Natural killer cell treated with Interleukin-12 subunit alpha and Interleukin-12 subunit beta and Interleukin-15 and Interleukin-18, amount 100 ng/mL, for 72 hours (primary cell): ENCODE measurements around the gene SUCLG2. TPM values are rescaled to one million over a fixed set of nuclear protein-coding genes. Genes with fewer than 3 reads are reported as not detected.
"Not testable (repeated sequence)": the region's sequence is repeated elsewhere in the genome, so short reads cannot be mapped to it uniquely, and the experiment has no call there.

Source experiments
- ATAC-seq, 2 donors: fragments of 150-1000 bp; cut with Tn5 transposase in 1 of 2; sonication (Bioruptor Pico), chemical (Tn5 transposase) in 1 of 2; 2 replicates each; pipeline ENCODE4 v1.10.0; 2021
- DNase-seq: peaks from one replicate; pipeline ENCODE4 v3.0.0; 2022; ENCODE audit warnings: low spot score
- H3K27ac Mint-ChIP-seq, 2 donors: 1 replicate in 1 of 2; 2 replicates in 1 of 2; pipeline ENCODE4 v1.8.0; 2022; ENCODE audit warnings: mixed read lengths in 2 of 2, mild to moderate bottlenecking in 1 of 2, moderate library complexity in 1 of 2
- H3K27me3 Mint-ChIP-seq, 2 donors: 1 replicate in 1 of 2; 2 replicates in 1 of 2; pipeline ENCODE4 v1.8.0; 2022; ENCODE audit warnings: mixed read lengths in 2 of 2
- H3K36me3 Mint-ChIP-seq: one replicate; pipeline ENCODE4 v1.8.0; 2022; ENCODE audit warnings: mixed read lengths
- H3K4me1 Mint-ChIP-seq, 2 donors: 1 replicate in 1 of 2; 2 replicates in 1 of 2; pipeline ENCODE4 v1.8.0; 2022; ENCODE audit warnings: low read depth in 2 of 2, mixed read lengths in 2 of 2, mild to moderate bottlenecking in 1 of 2
- H3K4me3 Mint-ChIP-seq: one replicate; pipeline ENCODE4 v1.8.0; 2022; ENCODE audit warnings: mixed read lengths
- H3K9me3 Mint-ChIP-seq: 2 replicates; pipeline ENCODE4 v1.8.0; 2022; ENCODE audit warnings: mixed read lengths
- total RNA-seq, 2 donors: library from RNA; stranded (reverse); gene quantifications; one replicate each; pipeline ENCODE4 v1.2.3, GENCODE V29; 2022

Gene SUCLG2
- total RNA-seq, 2 donors from 2014 or later: 18.9 to 28.2 TPM

DNA sequence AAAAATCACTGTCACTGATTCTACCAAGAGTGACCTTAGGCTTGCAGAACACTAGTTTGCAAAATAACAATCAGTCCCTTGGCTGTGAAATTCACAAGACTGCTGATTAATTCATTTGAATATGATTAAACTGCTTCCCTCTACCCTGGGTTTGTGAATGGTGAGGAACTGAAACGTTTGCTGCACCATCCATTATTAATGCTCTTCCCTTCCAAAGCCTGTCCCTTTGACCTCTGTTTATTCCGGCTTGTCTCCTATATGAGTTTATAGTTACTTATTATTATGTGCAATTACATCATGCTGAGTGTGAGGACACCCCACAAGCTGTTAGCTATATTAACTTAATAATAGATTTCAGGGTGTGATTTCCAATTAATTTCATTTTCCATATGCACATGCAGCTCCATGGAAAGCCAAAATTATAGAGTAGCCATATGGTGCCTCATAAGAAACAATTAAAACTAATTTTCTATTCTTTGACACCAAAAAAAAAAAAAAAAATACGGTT lies 96.5 kb downstream of the SUCLG2 start:
- no peaks in the 10 kb centered on the region for H3K27me3 Mint-ChIP-seq
- DNase-seq: no peak
- H3K36me3 Mint-ChIP-seq: no peaks in the 10 kb centered on the region

DNA sequence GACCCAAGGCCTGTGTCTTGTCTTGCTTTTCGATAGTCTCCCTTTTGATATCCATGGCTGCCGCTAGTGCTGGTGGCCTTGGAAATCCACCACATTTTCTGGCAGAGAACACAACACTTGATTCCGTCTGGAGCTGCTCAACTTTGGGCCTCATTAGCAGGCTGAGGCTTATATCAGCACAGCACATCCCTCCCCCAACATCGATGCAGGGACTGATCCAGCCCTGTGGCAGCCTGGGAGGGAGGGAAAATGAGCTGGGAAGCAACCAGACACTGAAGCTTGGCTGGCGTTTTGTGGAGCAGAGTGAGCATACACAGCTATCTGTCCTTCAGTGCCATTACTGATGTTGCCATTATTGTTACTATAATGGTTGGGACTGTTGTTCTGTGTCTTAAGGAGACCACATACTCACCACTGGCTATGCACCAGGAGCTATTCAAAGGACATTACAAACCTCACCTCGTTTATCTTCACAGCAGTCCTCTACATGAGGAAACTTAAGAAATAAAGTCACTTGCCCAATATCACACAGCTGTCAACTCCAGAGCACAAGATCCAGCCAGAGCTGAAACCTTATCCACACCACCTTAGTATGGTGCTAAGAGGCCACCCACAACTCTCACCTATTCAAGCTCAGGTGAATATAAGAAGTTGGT lies 102.9 kb downstream of the SUCLG2 start:
- H3K4me1 Mint-ChIP-seq: peaks cover 7 to 18% of the 10 kb centered on the region in 2 donors
- no peak for ATAC-seq

More for the DNA sequence above, 96.5 kb downstream of the SUCLG2 start:
- peaks cover 15 to 22% of the 10 kb centered on the region in 2 donors for H3K4me1 Mint-ChIP-seq
- no peak overlapping the region for H3K4me3 Mint-ChIP-seq
- no peak overlapping the region for H3K27ac Mint-ChIP-seq
- no peaks in the 10 kb centered on the region for H3K9me3 Mint-ChIP-seq
- ATAC-seq: no peak

DNA sequence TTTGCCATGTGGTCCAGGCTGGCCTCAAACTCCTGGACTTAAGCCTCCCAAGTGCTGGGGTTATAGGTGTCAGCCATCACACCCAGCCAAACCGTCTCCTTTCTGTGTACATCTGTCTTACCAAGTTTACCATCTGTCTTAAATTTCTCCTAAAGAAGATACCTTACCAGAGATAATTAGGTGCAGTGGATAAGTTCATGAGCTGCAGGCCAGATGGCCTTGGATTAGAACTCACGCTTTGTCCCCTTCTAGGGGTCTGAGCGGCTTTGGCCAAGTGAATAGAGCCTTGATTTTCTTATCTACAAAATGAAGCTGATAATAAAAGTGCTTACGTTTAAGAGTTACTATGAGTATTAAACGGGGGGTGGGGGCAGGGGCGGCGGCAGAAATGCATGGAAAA lies 103.9 kb downstream of the SUCLG2 start:
- no peak for ATAC-seq
- H3K9me3 Mint-ChIP-seq: no peaks in the 10 kb centered on the region
- no peak for DNase-seq
- no peaks in the 10 kb centered on the region for H3K27me3 Mint-ChIP-seq
- H3K4me3 Mint-ChIP-seq: no peak overlapping the region
- no peak overlapping the region for H3K27ac Mint-ChIP-seq
- H3K4me1 Mint-ChIP-seq: peaks cover 11 to 17% of the 10 kb centered on the region in 2 donors
- H3K36me3 Mint-ChIP-seq: no peaks in the 10 kb centered on the region

More for the DNA sequence above, 102.9 kb downstream of the SUCLG2 start:
- no peak overlapping the region for H3K4me3 Mint-ChIP-seq
- no peaks in the 10 kb centered on the region for H3K27me3 Mint-ChIP-seq
- H3K9me3 Mint-ChIP-seq: no peaks in the 10 kb centered on the region
- no peak overlapping the region for H3K27ac Mint-ChIP-seq
- no peaks in the 10 kb centered on the region for H3K36me3 Mint-ChIP-seq
- DNase-seq: no peak

DNA sequence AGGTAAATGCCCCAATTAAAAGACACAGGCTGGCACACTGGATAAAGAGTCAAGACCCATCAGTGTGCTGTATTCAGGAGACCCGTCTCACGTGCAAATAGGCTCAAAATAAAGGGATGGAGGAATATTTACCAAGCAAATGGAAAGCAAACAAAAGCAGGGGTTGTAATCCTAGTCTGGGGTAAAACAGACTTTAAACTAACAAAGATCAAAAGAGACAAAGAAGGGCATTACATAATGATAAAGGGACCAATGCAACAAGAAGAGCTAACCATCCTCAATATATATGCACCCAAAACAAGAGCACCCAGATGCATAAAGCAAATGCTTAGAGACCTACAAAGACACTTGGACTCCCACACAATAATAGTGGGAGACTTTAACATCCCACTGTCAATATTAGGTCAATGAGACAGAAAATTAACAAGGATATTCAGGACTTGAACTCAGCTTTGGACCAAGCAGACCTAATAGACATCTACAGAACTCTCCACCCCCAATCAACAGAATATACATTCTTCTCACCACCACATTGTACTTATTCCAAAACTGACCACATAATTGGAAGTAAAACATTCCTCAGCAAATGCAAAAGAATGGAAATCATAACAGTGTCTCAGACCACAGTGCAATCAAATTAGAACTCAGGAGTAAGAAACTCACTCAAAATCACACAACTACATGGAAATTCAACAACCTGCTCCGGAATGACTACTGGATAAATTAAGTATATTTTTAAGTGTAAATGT lies 111.7 kb downstream of the SUCLG2 start:
- ATAC-seq, H3K27ac Mint-ChIP-seq, H3K9me3 Mint-ChIP-seq, H3K4me3 Mint-ChIP-seq, DNase-seq, H3K27me3 Mint-ChIP-seq: not testable (repeated sequence)
- Mint-ChIP-seq H3K4me1 (peaks cover 25 to 32% of the 10 kb centered on the region in 2 donors), H3K36me3 (peaks cover 31% of the 10 kb centered on the region)

DNA sequence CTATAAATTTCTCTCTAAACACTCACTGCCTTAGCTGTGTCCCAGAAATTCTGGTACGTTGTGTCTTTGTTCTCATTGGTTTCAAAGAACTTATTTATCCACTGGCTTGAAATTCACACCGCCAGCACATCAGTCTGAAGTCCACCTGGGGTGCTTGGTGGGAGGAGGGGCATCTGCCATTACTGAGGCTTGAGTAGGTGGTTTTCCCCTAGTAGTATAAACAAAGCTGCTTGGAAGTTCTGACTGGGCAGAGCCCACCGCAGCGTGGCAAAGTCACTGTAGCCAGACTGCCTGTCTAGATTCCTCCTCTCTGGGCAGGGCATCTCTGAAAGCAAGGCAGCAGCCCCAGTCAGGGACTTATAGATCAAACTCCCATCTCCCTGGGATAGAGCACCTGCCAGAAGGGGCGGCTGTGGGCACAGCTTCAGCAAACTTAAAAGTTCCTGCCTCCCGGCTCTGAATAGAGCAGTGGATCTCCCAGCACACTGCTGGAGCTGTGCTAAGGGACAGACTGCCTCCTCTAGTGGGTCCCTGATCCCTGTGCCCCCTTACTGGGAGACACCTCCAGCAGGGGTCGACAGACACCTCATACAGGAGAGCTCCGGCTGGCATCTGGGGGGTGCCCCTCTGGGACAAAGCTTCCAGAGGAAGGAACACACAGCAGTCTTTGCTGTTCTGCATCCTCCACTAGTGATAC lies 114.1 kb downstream of the SUCLG2 start:
- peaks cover 4% of the 10 kb centered on the region for H3K9me3 Mint-ChIP-seq
- peaks cover 28 to 29% of the 10 kb centered on the region in 2 donors for H3K4me1 Mint-ChIP-seq
- peaks cover 31% of the 10 kb centered on the region for H3K36me3 Mint-ChIP-seq
- ATAC-seq (no peak), DNase-seq (no peak)
- H3K27me3 Mint-ChIP-seq: no peaks in the 10 kb centered on the region
- H3K27ac Mint-ChIP-seq: no peak overlapping the region
- no peak overlapping the region for H3K4me3 Mint-ChIP-seq

DNA sequence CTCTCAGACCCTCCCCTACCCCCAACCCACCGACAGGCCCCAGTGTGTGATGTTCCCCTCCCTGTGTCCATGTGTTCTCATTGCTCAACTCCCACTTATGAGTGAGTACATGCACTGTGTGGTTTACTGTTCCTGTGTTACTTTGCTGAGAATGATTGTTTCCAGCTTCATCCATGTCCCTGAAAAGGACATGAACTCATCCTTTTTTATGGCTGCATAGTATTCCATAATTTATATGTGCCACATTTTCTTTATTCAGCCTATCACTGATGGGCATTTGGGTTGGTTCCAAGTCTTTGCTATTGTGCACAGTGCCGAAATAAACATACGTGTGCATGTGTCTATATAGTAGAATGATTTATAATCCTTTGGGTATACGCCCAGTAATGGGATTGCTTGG lies 117.2 kb downstream of the SUCLG2 start:
- H3K27me3 Mint-ChIP-seq, H3K4me3 Mint-ChIP-seq, H3K27ac Mint-ChIP-seq, ATAC-seq, DNase-seq, H3K9me3 Mint-ChIP-seq: not testable (repeated sequence)
- Mint-ChIP-seq H3K4me1 (peaks cover 24 to 25% of the 10 kb centered on the region in 2 donors), H3K36me3 (peaks cover 24% of the 10 kb centered on the region)

DNA sequence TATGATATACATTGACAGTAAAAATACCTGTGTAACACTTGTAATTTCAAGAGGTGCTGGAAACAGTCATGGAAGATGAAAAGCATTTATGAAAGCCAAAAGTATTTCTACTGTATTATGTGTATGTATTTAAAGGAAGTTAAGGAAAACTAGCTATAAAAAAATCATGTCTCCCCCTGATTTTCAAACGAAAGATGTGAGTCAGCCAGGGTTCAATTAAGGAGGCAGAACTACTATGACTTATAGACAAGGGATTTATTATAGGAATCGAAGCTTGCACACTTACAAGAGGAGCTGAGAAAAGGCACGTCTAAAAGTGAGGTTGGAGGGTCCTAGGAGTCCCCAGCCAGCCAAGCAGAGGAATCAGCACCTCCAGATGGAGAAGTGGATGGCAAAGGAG lies 119.4 kb downstream of the SUCLG2 start:
- DNase-seq (no peak), ATAC-seq (no peak)
- H3K27ac Mint-ChIP-seq: no peak overlapping the region
- H3K9me3 Mint-ChIP-seq: peaks cover 3% of the 10 kb centered on the region
- H3K27me3 Mint-ChIP-seq: no peaks in the 10 kb centered on the region
- peaks cover 21 to 26% of the 10 kb centered on the region in 2 donors for H3K4me1 Mint-ChIP-seq
- H3K36me3 Mint-ChIP-seq: peaks cover 14% of the 10 kb centered on the region
- no peak overlapping the region for H3K4me3 Mint-ChIP-seq

DNA sequence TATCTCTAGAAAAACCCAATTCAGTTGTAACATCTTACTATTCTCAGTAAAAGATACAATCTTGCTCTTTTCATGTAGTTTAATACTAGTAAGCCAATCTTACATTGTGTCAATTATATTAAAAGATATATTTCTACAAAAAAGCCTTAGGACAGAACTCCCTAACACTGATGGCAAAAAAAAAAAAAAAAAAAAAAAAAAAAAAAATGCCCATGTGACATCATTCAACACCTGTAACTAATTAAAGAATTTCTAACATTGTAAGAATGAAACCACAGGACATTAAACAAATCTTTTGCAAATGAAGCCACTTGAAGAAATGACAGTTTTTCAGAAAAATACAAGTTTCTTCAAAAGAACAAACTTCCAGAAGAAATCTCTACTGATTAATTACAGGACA lies 119.8 kb downstream of the SUCLG2 start:
- Mint-ChIP-seq H3K36me3 (peaks cover 10% of the 10 kb centered on the region), H3K4me3 (no peak overlapping the region), H3K4me1 (peaks cover 21 to 22% of the 10 kb centered on the region in 2 donors), H3K27me3 (no peaks in the 10 kb centered on the region), H3K9me3 (no peaks in the 10 kb centered on the region), H3K27ac (no peak overlapping the region)
- ATAC-seq (no peak), DNase-seq (no peak)

DNA sequence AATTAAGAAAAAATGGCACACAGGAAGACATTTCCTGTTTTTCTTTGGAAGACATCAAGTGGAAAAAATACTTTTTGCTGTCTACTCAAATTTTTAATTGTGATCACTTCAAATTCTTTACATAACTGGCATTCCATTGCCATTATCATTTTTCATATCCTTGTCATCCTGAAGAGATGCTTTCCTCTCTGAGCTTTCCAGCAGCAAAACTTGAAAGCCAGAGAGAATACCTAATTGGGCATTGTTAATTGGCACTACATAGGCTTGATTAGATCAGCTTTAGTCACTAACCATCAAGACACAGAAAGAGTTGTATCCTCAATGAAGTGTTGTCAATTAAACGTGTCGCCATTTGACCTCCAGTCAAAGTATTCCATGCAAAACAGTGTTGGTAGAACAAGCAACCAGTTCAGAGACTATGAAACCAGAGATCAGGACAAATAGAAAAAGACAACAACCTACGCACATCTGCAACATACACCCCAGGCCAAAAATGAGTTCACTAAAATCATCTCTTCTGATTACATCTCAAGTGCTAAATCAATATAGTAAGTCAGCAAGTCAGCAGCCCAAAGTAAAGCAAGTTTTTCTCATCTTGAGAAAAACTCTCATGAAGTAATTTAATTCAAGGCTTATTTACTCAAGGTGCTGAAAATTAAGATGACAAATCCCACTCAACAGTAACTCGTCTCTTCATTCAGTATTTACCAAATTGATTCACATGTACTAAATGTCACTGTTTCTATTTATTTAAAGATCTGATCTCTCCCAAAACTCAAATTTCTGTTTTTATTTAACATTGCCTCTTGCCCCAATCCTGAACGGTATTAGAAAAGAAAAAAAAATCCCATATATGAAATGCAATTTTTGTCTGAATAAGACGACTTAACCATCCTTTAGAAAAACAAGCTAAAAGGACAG lies 123.0 kb downstream of the SUCLG2 start:
- ATAC-seq (no peak), DNase-seq (no peak)
- H3K27ac Mint-ChIP-seq: no peak overlapping the region
- H3K4me3 Mint-ChIP-seq: no peak overlapping the region
- no peaks in the 10 kb centered on the region for H3K9me3 Mint-ChIP-seq
- no peaks in the 10 kb centered on the region for H3K27me3 Mint-ChIP-seq
- H3K36me3 Mint-ChIP-seq: peaks cover 13% of the 10 kb centered on the region
- H3K4me1 Mint-ChIP-seq: peaks cover 24 to 30% of the 10 kb centered on the region in 2 donors

DNA sequence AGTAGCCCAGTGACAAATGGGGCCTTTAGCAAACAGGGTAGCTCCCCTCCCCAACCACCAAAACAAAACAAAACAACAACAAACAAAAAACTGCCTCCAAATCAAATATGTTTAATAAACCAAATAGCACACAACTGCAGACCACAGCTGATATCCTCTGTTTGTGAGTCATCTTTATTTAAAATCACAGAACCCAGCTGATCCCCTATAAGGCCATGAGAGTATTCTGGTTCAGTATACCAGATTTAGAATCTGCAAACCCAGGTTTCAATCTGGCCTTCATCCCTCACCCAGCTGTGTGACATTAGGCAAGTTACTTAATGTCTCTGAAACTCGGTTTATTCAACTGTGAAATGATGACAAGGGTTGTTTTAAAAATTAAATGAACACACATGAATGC lies 124.5 kb downstream of the SUCLG2 start:
- Mint-ChIP-seq H3K36me3 (peaks cover 13% of the 10 kb centered on the region), H3K4me3 (no peak overlapping the region), H3K9me3 (no peaks in the 10 kb centered on the region), H3K27ac (no peak overlapping the region), H3K4me1 (peaks cover 17 to 24% of the 10 kb centered on the region in 2 donors), H3K27me3 (no peaks in the 10 kb centered on the region)
- ATAC-seq (no peak), DNase-seq (no peak)

DNA sequence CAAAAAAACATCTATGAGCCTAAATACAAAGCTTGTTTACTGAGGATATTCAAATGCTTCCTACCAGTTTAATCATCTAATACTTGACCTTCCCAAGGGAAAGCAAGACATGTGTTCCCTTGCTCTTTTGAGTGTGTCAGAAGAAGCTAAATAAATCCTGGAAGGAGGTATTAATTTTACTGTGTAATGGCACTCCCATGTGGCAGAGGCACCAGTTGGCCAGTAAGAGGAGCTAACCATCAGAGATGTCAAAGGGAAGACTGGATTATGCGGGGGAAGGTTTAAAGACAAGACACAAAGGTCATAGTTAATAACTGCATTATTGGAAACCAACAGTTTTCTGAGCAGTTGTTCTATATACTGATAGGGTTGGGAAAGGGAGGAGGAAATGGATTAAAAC lies 125.1 kb downstream of the SUCLG2 start:
- H3K27me3 Mint-ChIP-seq: no peaks in the 10 kb centered on the region

DNA sequence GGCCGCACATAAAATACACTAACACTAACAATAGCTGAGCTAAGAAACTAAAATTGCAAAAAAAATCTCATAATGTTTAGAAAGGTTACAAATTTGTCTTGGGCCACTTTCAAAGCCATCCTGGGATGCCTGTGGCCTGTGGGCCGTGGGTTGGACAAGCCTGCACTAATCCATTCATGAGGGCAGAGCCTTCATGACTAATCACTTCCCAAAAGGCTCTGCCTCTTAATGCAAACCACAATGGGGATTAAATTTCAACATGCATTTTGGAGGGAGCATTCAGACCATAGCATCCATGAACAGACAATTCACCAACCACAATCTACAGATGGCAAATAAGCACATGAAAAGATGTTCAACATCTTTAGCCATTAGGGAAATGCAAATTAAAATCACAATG lies 128.2 kb downstream of the SUCLG2 start:
- no peaks in the 10 kb centered on the region for H3K9me3 Mint-ChIP-seq
- no peaks in the 10 kb centered on the region for H3K27me3 Mint-ChIP-seq
- H3K36me3 Mint-ChIP-seq: peaks cover 13% of the 10 kb centered on the region
- no peak overlapping the region for H3K4me3 Mint-ChIP-seq
- no peak overlapping the region for H3K27ac Mint-ChIP-seq
- DNase-seq (no peak), ATAC-seq (no peak)
- peaks cover 11 to 17% of the 10 kb centered on the region in 2 donors for H3K4me1 Mint-ChIP-seq

More for the DNA sequence above, 125.1 kb downstream of the SUCLG2 start:
- DNase-seq (no peak), ATAC-seq (no peak)
- no peaks in the 10 kb centered on the region for H3K9me3 Mint-ChIP-seq
- no peak overlapping the region for H3K4me3 Mint-ChIP-seq
- H3K27ac Mint-ChIP-seq: no peak overlapping the region
- peaks cover 14 to 22% of the 10 kb centered on the region in 2 donors for H3K4me1 Mint-ChIP-seq
- peaks cover 13% of the 10 kb centered on the region for H3K36me3 Mint-ChIP-seq

DNA sequence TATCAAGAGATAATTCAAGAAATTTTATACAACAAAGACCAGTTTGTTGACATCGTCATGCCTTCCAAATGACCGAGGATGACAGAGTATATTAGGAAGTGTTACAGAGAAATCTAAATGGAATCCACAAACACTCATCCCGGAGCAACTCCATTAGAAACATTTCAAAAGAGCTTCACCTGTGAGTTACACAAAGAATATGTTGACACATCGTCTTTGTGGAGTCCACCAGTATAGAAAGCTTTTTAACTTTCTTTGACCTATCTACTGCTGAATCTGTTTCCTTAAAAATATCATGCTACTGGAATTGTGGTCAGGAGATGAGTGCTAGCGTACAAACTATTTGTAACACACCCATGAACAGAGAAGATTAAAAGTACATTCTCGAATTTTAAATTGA lies 130.4 kb downstream of the SUCLG2 start:
- no peak for DNase-seq
- Mint-ChIP-seq H3K9me3 (no peaks in the 10 kb centered on the region), H3K36me3 (peaks cover 13% of the 10 kb centered on the region), H3K27me3 (no peaks in the 10 kb centered on the region), H3K4me3 (no peak overlapping the region), H3K27ac (no peak overlapping the region), H3K4me1 (peaks cover 6 to 7% of the 10 kb centered on the region in 2 donors)
- no peak for ATAC-seq
